Measurements from ENCODE around the gene CERS6. TPM values are rescaled to one million over a fixed set of nuclear protein-coding genes. Genes with fewer than 3 reads are reported as not detected.

The CERS6 gene
- total and polyA plus RNA-seq, 4 donors, result 4.2 to 20.4 (median 10.1) TPM

DNA sequence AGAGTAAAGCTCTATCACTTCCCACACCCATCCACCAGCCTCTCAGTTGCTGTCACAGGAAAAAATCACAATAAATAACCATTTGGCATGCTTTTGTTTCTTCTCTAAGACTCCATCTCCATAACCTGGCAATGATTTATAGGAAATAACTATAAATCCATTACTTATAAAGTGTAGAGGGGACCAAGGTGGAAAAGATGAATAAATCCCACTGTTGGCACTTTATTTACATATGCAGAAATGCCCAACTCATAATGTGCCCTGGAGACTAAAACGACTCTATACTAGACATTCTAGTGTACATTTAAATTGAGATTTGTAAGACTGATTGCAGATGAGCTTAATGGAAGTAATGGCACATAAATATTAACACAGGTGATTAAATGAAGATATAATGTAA, 338.9 kb downstream of the CERS6 start:
- no peak overlapping the region for H3K4me3 ChIP-seq (ENCODE audit: low read depth in 1 of 3, low read length in 3 of 3)
- H3K9ac ChIP-seq (ENCODE audit: low read depth in 1 of 2, low read length in 2 of 2), result no peak overlapping the region
- H3K36me3 ChIP-seq (ENCODE audit: control insufficient read depth in 4 of 4, insufficient read depth in 3 of 4, low read depth in 1 of 4, low read length in 3 of 4), result no peaks in the 10 kb centered on the region
- no peaks in the 10 kb centered on the region for H3K27me3 ChIP-seq (ENCODE audit: control insufficient read depth in 4 of 4, insufficient read depth in 4 of 4, low read length in 3 of 4)
- no peaks in the 10 kb centered on the region for H3K4me1 ChIP-seq (ENCODE audit: control insufficient read depth in 4 of 4, insufficient read depth in 4 of 4, low read length in 3 of 4)
- DNase-seq (ENCODE audit: low spot score), result no peak
- no peak overlapping the region for H3K27ac ChIP-seq (ENCODE audit: low read depth in 1 of 2, low read length in 2 of 2)
- TF ChIP-seq FOXA1 (IDR thresholded peaks at IDR 0.05) (no peak), HNF4A (conservative IDR thresholded peaks at IDR 0.05) (no peak), HNF4G (IDR thresholded peaks at IDR 0.05) (no peak), CTCF (IDR thresholded peaks at IDR 0.05; ENCODE audit: low read depth, low read length, missing input control) (no peak), ZBTB33 (IDR thresholded peaks at IDR 0.05) (no peak), JUND (IDR thresholded peaks at IDR 0.05) (no peak), EGR1 (IDR thresholded peaks at IDR 0.05; ENCODE audit: low read depth in 2 of 2) (no peak), YY1 (IDR thresholded peaks at IDR 0.05) (no peak)
- TF ChIP-seq, protein P1, sequence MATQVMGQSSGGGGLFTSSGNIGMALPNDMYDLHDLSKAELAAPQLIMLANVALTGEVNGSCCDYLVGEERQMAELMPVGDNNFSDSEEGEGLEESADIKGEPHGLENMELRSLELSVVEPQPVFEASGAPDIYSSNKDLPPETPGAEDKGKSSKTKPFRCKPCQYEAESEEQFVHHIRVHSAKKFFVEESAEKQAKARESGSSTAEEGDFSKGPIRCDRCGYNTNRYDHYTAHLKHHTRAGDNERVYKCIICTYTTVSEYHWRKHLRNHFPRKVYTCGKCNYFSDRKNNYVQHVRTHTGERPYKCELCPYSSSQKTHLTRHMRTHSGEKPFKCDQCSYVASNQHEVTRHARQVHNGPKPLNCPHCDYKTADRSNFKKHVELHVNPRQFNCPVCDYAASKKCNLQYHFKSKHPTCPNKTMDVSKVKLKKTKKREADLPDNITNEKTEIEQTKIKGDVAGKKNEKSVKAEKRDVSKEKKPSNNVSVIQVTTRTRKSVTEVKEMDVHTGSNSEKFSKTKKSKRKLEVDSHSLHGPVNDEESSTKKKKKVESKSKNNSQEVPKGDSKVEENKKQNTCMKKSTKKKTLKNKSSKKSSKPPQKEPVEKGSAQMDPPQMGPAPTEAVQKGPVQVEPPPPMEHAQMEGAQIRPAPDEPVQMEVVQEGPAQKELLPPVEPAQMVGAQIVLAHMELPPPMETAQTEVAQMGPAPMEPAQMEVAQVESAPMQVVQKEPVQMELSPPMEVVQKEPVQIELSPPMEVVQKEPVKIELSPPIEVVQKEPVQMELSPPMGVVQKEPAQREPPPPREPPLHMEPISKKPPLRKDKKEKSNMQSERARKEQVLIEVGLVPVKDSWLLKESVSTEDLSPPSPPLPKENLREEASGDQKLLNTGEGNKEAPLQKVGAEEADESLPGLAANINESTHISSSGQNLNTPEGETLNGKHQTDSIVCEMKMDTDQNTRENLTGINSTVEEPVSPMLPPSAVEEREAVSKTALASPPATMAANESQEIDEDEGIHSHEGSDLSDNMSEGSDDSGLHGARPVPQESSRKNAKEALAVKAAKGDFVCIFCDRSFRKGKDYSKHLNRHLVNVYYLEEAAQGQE (IDR thresholded peaks at IDR 0.05), result no peak
- TF ChIP-seq, protein P2, sequence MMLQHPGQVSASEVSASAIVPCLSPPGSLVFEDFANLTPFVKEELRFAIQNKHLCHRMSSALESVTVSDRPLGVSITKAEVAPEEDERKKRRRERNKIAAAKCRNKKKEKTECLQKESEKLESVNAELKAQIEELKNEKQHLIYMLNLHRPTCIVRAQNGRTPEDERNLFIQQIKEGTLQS (IDR thresholded peaks at IDR 0.05), result no peak
- H3K9me3 ChIP-seq (ENCODE audit: control insufficient read depth in 4 of 4, low read length in 3 of 4), result no peaks in the 10 kb centered on the region
- 59% methylated on average over 1 of the region's 1 CpG for WGBS

GRCh38 chr2:168796090-168796577, 340.1 kb downstream of the CERS6 start:
- H3K9me3 ChIP-seq (ENCODE audit: control insufficient read depth in 4 of 4, low read length in 3 of 4), result no peaks in the 10 kb centered on the region
- no peak overlapping the region for H3K4me3 ChIP-seq (ENCODE audit: low read depth in 1 of 3, low read length in 3 of 3)
- no peak for DNase-seq (ENCODE audit: low spot score)
- 81% methylated on average over 9 of the region's 9 CpGs for whole genome bisulfite sequencing
- H3K36me3 ChIP-seq (ENCODE audit: control insufficient read depth in 4 of 4, insufficient read depth in 3 of 4, low read depth in 1 of 4, low read length in 3 of 4), result no peaks in the 10 kb centered on the region
- H3K27me3 ChIP-seq (ENCODE audit: control insufficient read depth in 4 of 4, insufficient read depth in 4 of 4, low read length in 3 of 4), result no peaks in the 10 kb centered on the region
- no peaks in the 10 kb centered on the region for H3K4me1 ChIP-seq (ENCODE audit: control insufficient read depth in 4 of 4, insufficient read depth in 4 of 4, low read length in 3 of 4)
- TF ChIP-seq YY1 (IDR thresholded peaks at IDR 0.05) (no peak), SP1 (IDR thresholded peaks at IDR 0.05) (no peak)
- TF ChIP-seq, protein P2 (IDR thresholded peaks at IDR 0.05), result no peak
- H3K9ac ChIP-seq (ENCODE audit: low read depth in 1 of 2, low read length in 2 of 2), result no peak overlapping the region
- H3K27ac ChIP-seq (ENCODE audit: low read depth in 1 of 2, low read length in 2 of 2), result no peak overlapping the region

All from liver (tissue), 9 donors.